Fibroblast of villous mesenchyme (primary cell): ENCODE results near the gene TECPR2. TPM values are rescaled to one million over a fixed set of nuclear protein-coding genes. Genes with fewer than 3 reads are reported as not detected.
"Not testable (repeated sequence)": the region's sequence is repeated elsewhere in the genome, so short reads cannot be mapped to it uniquely, and the experiment has no call there.

Source experiments
- DNase-seq: peaks from one replicate; pipeline ENCODE4 v3.0.0-alpha.2; 2010; ENCODE audit warnings: low read depth
- H3K4me3 ChIP-seq: 2 replicates; pipeline ENCODE4 v1.5.1; 2011; ENCODE audit warnings: low read depth, mild to moderate bottlenecking, low read length
- CTCF ChIP-seq: IDR thresholded peaks from 2 replicates; pipeline ENCODE4 v1.5.1; 2012; ENCODE audit warnings: low read depth, mild to moderate bottlenecking, low read length; ENCODE audit not compliant: insufficient read depth
- total RNA-seq: library from RNA; depleted of rRNA; stranded (reverse); fragments of >200 nt; gene quantifications from 2 replicates; pipeline ENCODE4 v1.2.3, GENCODE V29; 2012

TECPR2 gene
- total RNA-seq, 1 donor = 19.9 TPM

DNA sequence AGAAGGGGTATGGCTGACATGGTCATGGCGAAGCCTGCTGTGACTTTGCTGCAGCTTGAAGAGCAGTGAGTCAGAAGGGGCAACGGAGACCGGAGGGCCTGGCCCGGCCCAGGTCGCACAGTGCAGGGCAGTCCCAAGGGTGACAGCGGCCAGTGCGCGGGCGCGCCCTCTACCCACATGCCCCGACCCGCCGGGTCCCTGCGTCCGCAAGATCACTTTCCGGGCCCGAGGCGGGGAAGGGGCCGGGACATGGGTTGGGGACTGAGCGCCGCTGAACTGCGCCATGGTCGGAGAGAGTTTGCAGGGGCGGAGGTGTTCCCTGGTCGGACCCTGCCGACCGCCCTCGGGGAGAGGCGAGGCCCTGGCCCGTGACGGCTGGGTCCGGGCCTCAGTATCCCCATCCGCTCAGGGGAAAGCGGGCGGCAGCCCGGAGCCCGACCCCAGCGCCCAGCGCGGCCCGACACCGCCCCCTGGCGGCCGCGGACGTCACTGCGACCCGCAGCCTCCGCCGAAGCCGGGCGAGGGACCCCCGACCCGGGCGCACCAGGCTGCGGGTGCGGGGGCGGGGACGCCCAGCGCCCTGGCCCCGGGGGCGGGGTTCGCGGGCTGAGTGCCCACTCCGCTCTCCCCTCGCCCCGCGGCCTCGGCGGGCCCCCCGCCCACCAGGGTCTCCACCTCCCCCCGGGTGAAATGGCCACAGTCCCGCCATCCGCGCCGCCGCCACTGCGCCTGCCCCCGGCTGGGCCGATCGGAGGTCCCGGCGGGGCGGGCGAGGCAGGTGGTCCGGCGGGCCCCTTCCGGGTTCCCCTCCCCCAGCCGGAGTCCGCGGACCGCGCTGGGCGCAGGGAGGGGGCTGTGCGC lies 154.0 kb downstream of the TECPR2 start:
- DNase-seq = no peak
- peak overlapping the region; percentile 67 for H3K4me3 ChIP-seq
- peak; percentile 57 for TF ChIP-seq CTCF

DNA sequence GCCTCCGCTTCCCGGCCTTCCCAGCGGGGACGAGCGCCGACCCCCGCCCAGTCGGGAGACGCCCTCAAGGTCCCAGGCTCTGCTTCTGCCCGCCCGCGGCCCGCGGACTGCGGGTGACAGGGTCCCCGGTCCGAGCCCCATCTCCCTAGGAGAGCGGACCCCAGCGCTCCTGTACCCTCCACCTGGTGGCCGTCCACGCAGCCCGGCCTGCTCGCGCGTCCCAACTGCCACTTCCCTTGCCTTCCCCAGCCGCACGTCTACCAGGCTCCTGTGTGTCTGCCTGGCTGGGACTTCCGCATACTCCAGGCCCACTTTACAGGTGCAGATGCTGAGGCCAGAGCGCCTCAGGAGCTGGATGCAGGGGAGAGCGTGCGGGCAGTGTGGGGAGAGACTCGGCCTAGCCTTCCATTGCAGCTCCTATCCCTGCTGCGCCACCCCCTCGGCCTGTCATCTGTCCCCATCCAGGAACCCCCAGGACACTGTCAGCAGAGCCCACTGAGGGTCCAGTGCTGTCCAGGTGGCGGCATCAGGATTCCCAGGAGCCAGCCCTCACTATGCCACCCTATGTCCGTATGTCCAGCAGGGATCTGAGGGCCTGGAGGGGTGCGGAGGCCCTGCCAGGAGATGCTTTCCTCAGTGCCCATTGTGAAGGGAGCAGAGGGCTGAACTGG lies 154.8 kb downstream of the TECPR2 start:
- H3K4me3 ChIP-seq = peak overlapping the region; percentile 67
- no peak for DNase-seq
- no peak for TF ChIP-seq CTCF

GRCh38 chr14:102518063-102518648 lies 155.4 kb downstream of the TECPR2 start:
- no peak for TF ChIP-seq CTCF
- no peak overlapping the region for H3K4me3 ChIP-seq
- DNase-seq = no peak

GRCh38 chr14:102519709-102520108 lies 157.0 kb downstream of the TECPR2 start:
- DNase-seq, H3K4me3 ChIP-seq: not testable (repeated sequence)

DNA sequence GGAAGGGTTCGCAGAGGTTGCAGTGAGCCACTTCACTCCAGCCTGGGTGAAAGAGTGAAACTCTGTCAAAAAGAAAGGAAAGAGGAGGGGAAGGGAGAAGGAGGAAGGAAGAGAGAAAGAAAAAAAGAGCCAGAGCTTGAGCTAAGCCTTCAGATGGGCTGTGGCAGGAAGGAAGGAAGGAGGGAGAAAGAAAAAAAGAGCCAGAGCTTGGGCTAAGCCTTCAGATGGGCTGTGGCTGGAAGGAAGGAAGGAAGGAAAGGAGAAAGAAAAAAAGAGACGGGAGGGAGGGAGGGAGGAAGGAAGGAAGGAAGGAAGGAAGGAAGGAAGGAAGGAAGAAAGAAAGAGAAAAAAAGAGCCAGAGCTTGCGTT lies 160.4 kb downstream of the TECPR2 start:
- TF ChIP-seq CTCF = no peak
- no peak for DNase-seq
- no peak overlapping the region for H3K4me3 ChIP-seq

GRCh38 chr14:102523569-102524450 lies 161.1 kb downstream of the TECPR2 start:
- H3K4me3 ChIP-seq = no peak overlapping the region
- TF ChIP-seq CTCF = no peak
- DNase-seq = no peak
